HCT116 (cell line): Measurements from ENCODE around the gene ADGRB3. TPM values are rescaled to one million over a fixed set of nuclear protein-coding genes. Genes with fewer than 3 reads are reported as not detected.

Experiments used
- ATAC-seq: fragments of 200-7000 bp; cut with Tn5 transposase; 2 replicates; pipeline ENCODE4 v1.9.1; 2020; ENCODE audit warnings: mild to moderate bottlenecking, moderate library complexity
- BruUV-seq: library from RNA; stranded (reverse); fragments of 400-500 nt; replicated peaks from 2 replicates; lab custom pipeline; 2021; lab: Mats Ljungman, UMichigan
- CTCF ChIA-PET: fragments of 300-600 bp; sonication (Branson Sonifier 250); formaldehyde crosslinking; loops from one replicate; lab custom pipeline; 2021; ENCODE audit warnings: antibody characterized with exemption; lab: Charles Lee
- POLR2A ChIA-PET: fragments of 300-600, 350-600 bp; sonication (Branson Sonifier 250); formaldehyde crosslinking; loops from one replicate; lab custom pipeline; 2021; ENCODE audit warnings: antibody characterized with exemption; lab: Charles Lee
- RAD21 ChIA-PET, 2 experiments: fragments of 300-600 bp; sonication (Branson Sonifier 250); formaldehyde crosslinking; loops; one replicate each; lab custom pipeline; 2023; ENCODE audit warnings: low total read pairs in 2 of 2; ENCODE audit not compliant: uncharacterized antibody in 2 of 2, unreplicated experiment in 2 of 2, low non-redundant PET in 1 of 2; lab: Charles Lee
- DNase-seq: peaks from one replicate; pipeline ENCODE4 v3.0.0-alpha.2; 2010; ENCODE audit warnings: low read depth, low spot score
- H2AFZ ChIP-seq: fragments of 200-600 bp; shearing (Covaris generic), sonication (generic); 2 replicates; pipeline ENCODE4 v1.6.1; 2017; ENCODE audit warnings: low read depth, mixed run types, mixed read lengths, antibody characterized with exemption, low read length; ENCODE audit not compliant: poor library complexity, severe bottlenecking
- H3K27ac ChIP-seq: 2 replicates; pipeline ENCODE4 v1.5.1; 2012; ENCODE audit warnings: low read depth, low read length
- H3K27me3 ChIP-seq: fragments of 200-600 bp; sonication (generic); 2 replicates; pipeline ENCODE4 v1.6.1; 2016; ENCODE audit warnings: mixed run types, low read length, mixed read lengths; ENCODE audit not compliant: insufficient read depth
- H3K36me3 ChIP-seq, 2 experiments: fragments of 200-500 bp in 1 of 2; fragments of 200-600 bp in 1 of 2; sonication (Bioruptor generic) in 1 of 2; sonication (generic) in 1 of 2; 2 replicates each; pipeline versions ENCODE4 v1.5.1 to v1.6.1; 2014 to 2016; ENCODE audit warnings: low read length in 2 of 2, inconsistent platforms in 1 of 2, mixed read lengths in 1 of 2, mixed run types in 1 of 2; ENCODE audit not compliant: insufficient read depth in 2 of 2, control insufficient read depth in 1 of 2
- H3K4me1 ChIP-seq, 2 experiments: fragments of 200-600 bp in 1 of 2; sonication (generic) in 1 of 2; 2 replicates each; pipeline versions ENCODE4 v1.5.1 to v1.6.1; 2012 to 2017; ENCODE audit warnings: low read length in 2 of 2, inconsistent platforms in 1 of 2, mild to moderate bottlenecking in 1 of 2, mixed read lengths in 1 of 2, mixed run types in 1 of 2, moderate library complexity in 1 of 2; ENCODE audit not compliant: insufficient read depth in 2 of 2, control insufficient read depth in 1 of 2
- H3K4me2 ChIP-seq: fragments of 200-600 bp; sonication (generic); 2 replicates; pipeline ENCODE4 v1.6.1; 2017; ENCODE audit warnings: mixed run types, low read length, mixed read lengths
- H3K4me3 ChIP-seq, 2 experiments: fragments of 200-600 bp in 1 of 2; sonication (generic) in 1 of 2; replicated peaks in 1 of 2; 2 replicates each; pipeline ENCODE4 v1.5.1; 2011 to 2016; ENCODE audit warnings: low read length in 2 of 2, control low read depth in 1 of 2, low read depth in 1 of 2, mild to moderate bottlenecking in 1 of 2, mixed read lengths in 1 of 2, mixed run types in 1 of 2
- H3K79me2 ChIP-seq: fragments of 200-600 bp; sonication (generic); 2 replicates; pipeline ENCODE4 v1.6.1; 2017; ENCODE audit warnings: mild to moderate bottlenecking, mixed run types, low read length, moderate library complexity, mixed read lengths; ENCODE audit not compliant: insufficient read depth
- H3K9ac ChIP-seq: fragments of 200-600 bp; sonication (generic); 2 replicates; pipeline ENCODE4 v1.6.1; 2016; ENCODE audit warnings: low read length, mixed read lengths
- H3K9me2 ChIP-seq: fragments of 200-600 bp; sonication (generic), shearing (Covaris generic); 2 replicates; pipeline ENCODE4 v1.6.1; 2017; ENCODE audit warnings: mixed run types, mild to moderate bottlenecking, moderate library complexity; ENCODE audit not compliant: insufficient read depth
- H3K9me3 ChIP-seq, 2 experiments: fragments of 200-500 bp in 1 of 2; fragments of 200-600 bp in 1 of 2; sonication (Bioruptor generic) in 1 of 2; sonication (generic) in 1 of 2; 2 replicates each; pipeline ENCODE4 v1.6.1; 2014 to 2017; ENCODE audit warnings: low read length in 2 of 2, mixed read lengths in 2 of 2, inconsistent platforms in 1 of 2, low read depth in 1 of 2, mild to moderate bottlenecking in 1 of 2, mixed run types in 1 of 2, moderate library complexity in 1 of 2; ENCODE audit not compliant: control insufficient read depth in 1 of 2, insufficient read depth in 1 of 2
- H4K20me1 ChIP-seq: fragments of 200-600 bp; sonication (generic), shearing (Covaris generic); 2 replicates; pipeline ENCODE4 v1.6.1; 2017; ENCODE audit warnings: mixed run types, mild to moderate bottlenecking, moderate library complexity; ENCODE audit not compliant: insufficient read depth
- ATF3 ChIP-seq: IDR thresholded peaks from 2 replicates; pipeline ENCODE4 v1.6.1; 2012
- CBX3 ChIP-seq: IDR thresholded peaks from 2 replicates; pipeline ENCODE4 v1.6.1; 2012; ENCODE audit warnings: low read depth
- CEBPB ChIP-seq: IDR thresholded peaks from 2 replicates; pipeline ENCODE4 v1.6.1; 2012; ENCODE audit warnings: low read depth
- CTCF ChIP-seq, 3 experiments: fragments of 200-600 bp in 1 of 3; sonication (generic) in 1 of 3; IDR thresholded peaks in 2 of 3; conservative IDR thresholded peaks in 1 of 3; 2 replicates each; pipeline ENCODE4 v1.5.1; 2012 to 2017; ENCODE audit warnings: low read depth in 2 of 3, low read length in 2 of 3, antibody characterized with exemption in 1 of 3, borderline replicate concordance in 1 of 3, control low read depth in 1 of 3, mild to moderate bottlenecking in 1 of 3, mixed read lengths in 1 of 3, mixed run types in 1 of 3, moderate library complexity in 1 of 3; ENCODE audit not compliant: insufficient read depth in 1 of 3
- EGR1 ChIP-seq: IDR thresholded peaks from 2 replicates; pipeline ENCODE4 v1.6.1; 2012; ENCODE audit warnings: low read depth
- ELF1 ChIP-seq: IDR thresholded peaks from 2 replicates; pipeline ENCODE4 v1.6.1; 2012; ENCODE audit warnings: low read depth, borderline replicate concordance
- EZH2phosphoT487 ChIP-seq: fragments of 200-600 bp; IDR thresholded peaks from 2 replicates; pipeline ENCODE4 v1.6.1; 2018; ENCODE audit warnings: antibody characterized with exemption, borderline replicate concordance
- FOSL1 ChIP-seq: IDR thresholded peaks from 2 replicates; pipeline ENCODE4 v1.6.1; 2012; ENCODE audit warnings: low read depth
- JUND ChIP-seq: IDR thresholded peaks from 2 replicates; pipeline ENCODE4 v1.6.1; 2012
- MAX ChIP-seq: IDR thresholded peaks from 2 replicates; pipeline ENCODE4 v1.6.1; 2012
- POLR2A ChIP-seq: IDR thresholded peaks from 2 replicates; pipeline ENCODE4 v1.7.0; 2011; ENCODE audit warnings: borderline replicate concordance; ENCODE audit not compliant: insufficient read depth, insufficient read length; ENCODE audit errors: extremely low read depth
- POLR2AphosphoS5 ChIP-seq: IDR thresholded peaks from 2 replicates; pipeline ENCODE4 v1.6.1; 2011; ENCODE audit warnings: mild to moderate bottlenecking, low read depth, low read length, moderate library complexity
- SIN3A ChIP-seq: IDR thresholded peaks from 2 replicates; pipeline ENCODE4 v1.6.1; 2012; ENCODE audit warnings: low read depth
- SRF ChIP-seq: IDR thresholded peaks from 2 replicates; pipeline ENCODE4 v1.6.1; 2012; ENCODE audit warnings: low read depth
- TCF7L2 ChIP-seq: IDR thresholded peaks from 2 replicates; pipeline ENCODE4 v1.7.0; 2011; ENCODE audit warnings: borderline replicate concordance, inconsistent platforms; ENCODE audit not compliant: insufficient read depth, insufficient read length; ENCODE audit errors: extremely low read depth
- YY1 ChIP-seq: IDR thresholded peaks from 2 replicates; pipeline ENCODE4 v1.6.1; 2011; ENCODE audit warnings: low read length, low read depth, moderate library complexity, mild to moderate bottlenecking; ENCODE audit not compliant: insufficient replicate concordance; ENCODE audit errors: extremely low read depth
- ZBTB33 ChIP-seq: IDR thresholded peaks from 2 replicates; pipeline ENCODE4 v1.6.1; 2011; ENCODE audit warnings: mild to moderate bottlenecking, low read length, moderate library complexity; ENCODE audit not compliant: insufficient replicate concordance; ENCODE audit errors: extremely low read depth
- ZFX ChIP-seq: fragments of 450-650 bp; IDR thresholded peaks from 2 replicates; pipeline ENCODE4 v1.6.1; 2017
- intact Hi-C: fragments of 100-400 bp; cut with micrococcal nuclease; formaldehyde crosslinking; loops from 2 replicates; pipeline ENCODE4 v1.10.0; 2022
- total RNA-seq: library from RNA; stranded (reverse); gene quantifications from one replicate; pipeline ENCODE4 v1.2.1, GENCODE V29; 2021; ENCODE audit not compliant: unreplicated experiment

ADGRB3 gene
- total RNA-seq, 1 experiment from 2014 or later, result not detected

- BruUV-seq, result no TSS peak
- H3K36me3 ChIP-seq, result no peaks in the 10 kb centered on the region
- no peak overlapping the region for H3K9ac ChIP-seq
- TF ChIP-seq FOSL1 (no peak), EGR1 (no peak), SRF (no peak), SIN3A (no peak), CEBPB (no peak), POLR2AphosphoS5 (no peak), YY1 (no peak), JUND (no peak)
- no peaks in the 10 kb centered on the region for H3K9me2 ChIP-seq
- CTCF ChIA-PET, result no interaction called here
- RAD21 ChIA-PET, result no interaction called here
- H3K9me3 ChIP-seq, result peaks cover 0 to 8% of the 10 kb centered on the region in 2 experiments; a peak in 2 of 4 replicates
- no peak for DNase-seq
- no peak for ATAC-seq
- no peak overlapping the region for H3K27ac ChIP-seq
- no peak overlapping the region for H2AFZ ChIP-seq
- H3K4me3 ChIP-seq, result no peak overlapping the region
- intact Hi-C loops, result no loop called here
- no peaks in the 10 kb centered on the region for H3K27me3 ChIP-seq
- no peaks in the 10 kb centered on the region for H3K4me1 ChIP-seq
- no peaks in the 10 kb centered on the region for H3K79me2 ChIP-seq
- H3K4me2 ChIP-seq, result no peak overlapping the region
- H4K20me1 ChIP-seq, result no peaks in the 10 kb centered on the region
- POLR2A ChIA-PET, result no interaction called here
Measured at GRCh38 chr6:69366831-69367230, 731.7 kb downstream of the ADGRB3 start.

GRCh38 chr6:69368613-69369012, 733.5 kb downstream of the ADGRB3 start:
- H3K9me2 ChIP-seq, result no peaks in the 10 kb centered on the region
- H3K9me3 ChIP-seq, result peaks cover 0 to 8% of the 10 kb centered on the region in 2 experiments; a peak in 2 of 4 replicates
- CTCF ChIA-PET, result no interaction called here
- H3K79me2 ChIP-seq, result no peaks in the 10 kb centered on the region
- intact Hi-C loops, result no loop called here
- BruUV-seq, result no TSS peak
- no peak overlapping the region for H3K4me3 ChIP-seq
- RAD21 ChIA-PET, result no interaction called here
- POLR2A ChIA-PET, result no interaction called here
- H3K36me3 ChIP-seq, result no peaks in the 10 kb centered on the region
- no peaks in the 10 kb centered on the region for H3K4me1 ChIP-seq
- no peak overlapping the region for H3K4me2 ChIP-seq
- H3K9ac ChIP-seq, result no peak overlapping the region
- no peaks in the 10 kb centered on the region for H4K20me1 ChIP-seq
- ATAC-seq (no peak), DNase-seq (no peak)
- no peaks in the 10 kb centered on the region for H3K27me3 ChIP-seq
- no peak overlapping the region for H2AFZ ChIP-seq
- no peak overlapping the region for H3K27ac ChIP-seq
- TF ChIP-seq EZH2phosphoT487 (no peak), CBX3 (no peak), CTCF (IDR thresholded peaks at IDR 0.05 in 2 of 3, conservative IDR thresholded peaks at IDR 0.05 in 1 of 3; ENCODE audit: borderline replicate concordance in 1 of 3, insufficient read depth in 1 of 3, low read depth in 2 of 3, low read length in 2 of 3) (no peak), FOSL1 (no peak), MAX (no peak), SRF (no peak), ZFX (no peak), POLR2A (no peak), ELF1 (no peak), JUND (no peak), TCF7L2 (no peak), EGR1 (no peak), SIN3A (no peak), CEBPB (no peak), ATF3 (no peak), ZBTB33 (no peak)
